Sigmoid colon (tissue), 7 donors: ENCODE data around the gene PRRG4. TPM values are rescaled to one million over a fixed set of nuclear protein-coding genes. Genes with fewer than 3 reads are reported as not detected.

Experiments used
- DNase-seq: peaks from one replicate; pipeline ENCODE4 v3.0.0-alpha.2; 2019
- H3K27ac ChIP-seq, 4 donors: fragments of 200-600 bp; sonication (generic); one replicate each; pipeline ENCODE4 v1.5.1; 2016 to 2019; ENCODE audit warnings: mild to moderate bottlenecking in 1 of 4
- H3K27me3 ChIP-seq, 3 donors: fragments of 200-600 bp; sonication (generic); one replicate each; pipeline ENCODE4 v1.5.1; 2019; ENCODE audit warnings: mild to moderate bottlenecking in 1 of 3
- H3K36me3 ChIP-seq, 4 donors: fragments of 200-600 bp; sonication (generic); one replicate each; pipeline ENCODE4 v1.5.1; 2016 to 2019
- H3K4me1 ChIP-seq, 4 donors: fragments of 200-600 bp; sonication (generic); one replicate each; pipeline ENCODE4 v1.5.1; 2017 to 2019
- H3K4me3 ChIP-seq, 4 donors: fragments of 200-600 bp; sonication (generic); one replicate each; pipeline ENCODE4 v1.5.1; 2017 to 2019; ENCODE audit warnings: mild to moderate bottlenecking in 2 of 4, moderate library complexity in 1 of 4
- H3K9me3 ChIP-seq, 4 donors: fragments of 200-600 bp in 3 of 4; sonication (generic) in 3 of 4; one replicate each; pipeline versions ENCODE4 v1.5.1 to v1.6.1; 2013 to 2019
- CTCF ChIP-seq, 4 experiments: fragments of 450-650 bp in 3 of 4; fragments of 200-600 bp in 1 of 4; IDR thresholded peaks; one replicate each; pipeline ENCODE4 v1.5.1; 2016 to 2019; ENCODE audit warnings: antibody characterized with exemption in 4 of 4, mild to moderate bottlenecking in 3 of 4, moderate library complexity in 2 of 4
- EP300 ChIP-seq, 4 donors: sonication (generic); formaldehyde crosslinking; IDR thresholded peaks; one replicate each; pipeline ENCODE4 v1.6.1; 2017; ENCODE audit warnings: antibody characterized with exemption in 4 of 4
- POLR2A ChIP-seq, 2 donors: fragments of 450-650 bp; IDR thresholded peaks; one replicate each; pipeline ENCODE4 v1.6.1; 2016; ENCODE audit warnings: antibody characterized with exemption in 2 of 2, mild to moderate bottlenecking in 2 of 2, moderate library complexity in 2 of 2
- POLR2AphosphoS5 ChIP-seq, 4 donors: sonication (generic); formaldehyde crosslinking; IDR thresholded peaks; one replicate each; pipeline ENCODE4 v1.6.1; 2017; ENCODE audit warnings: antibody characterized with exemption in 4 of 4
- WGBS, 2 donors: extraction: QIAGEN DNeasy Blood & Tissue Kit; methylation state at CpG; one replicate each; pipeline ENCODE4 v1.1.7; 2013; 5-methylcytosine and 5-hydroxymethylcytosine counted together
- intact Hi-C: fragments of 100-400 bp; cut with DNase I; formaldehyde crosslinking; loops from one replicate; pipeline ENCODE4 v1.15.1; 2023
- polyA plus RNA-seq, 3 donors: library from polyadenylated mRNA; stranded (reverse); fragments of 200-250 nt; gene quantifications; one replicate each; pipeline ENCODE4 v1.2.3, GENCODE V29; 2013
- total RNA-seq, 4 donors: library from RNA; depleted of rRNA; stranded (reverse); fragments of >200 nt; gene quantifications; one replicate each; pipeline ENCODE4 v1.1.0, GENCODE V29; 2016
- donor health status: healthy with polysubstance abuse.
- donor health status: Bipolar disorder and iron deficiency.
- donor health status: healthy.

The PRRG4 gene
- total and polyA plus RNA-seq, 7 donors: 1.6 to 6.2 (median 2.1) TPM

- H3K9me3 ChIP-seq: no peaks in the 10 kb centered on the region
- H3K27me3 ChIP-seq: no peaks in the 10 kb centered on the region
- intact Hi-C loops: no loop called here
- H3K36me3 ChIP-seq: no peaks in the 10 kb centered on the region
- DNase-seq: no peak
- no peak overlapping the region for H3K4me3 ChIP-seq
- no peak for TF ChIP-seq POLR2AphosphoS5 (IDR thresholded peaks at IDR 0.05)
- TF ChIP-seq CTCF (IDR thresholded peaks at IDR 0.05): no peak
- no peak for TF ChIP-seq EP300 (IDR thresholded peaks at IDR 0.05)
- TF ChIP-seq POLR2A (IDR thresholded peaks at IDR 0.05): no peak
- H3K4me1 ChIP-seq: no peaks in the 10 kb centered on the region
- no peak overlapping the region for H3K27ac ChIP-seq
These were observed 44.4 kb downstream of the PRRG4 start for GRCh38 chr11:32874132-32874531.

DNA sequence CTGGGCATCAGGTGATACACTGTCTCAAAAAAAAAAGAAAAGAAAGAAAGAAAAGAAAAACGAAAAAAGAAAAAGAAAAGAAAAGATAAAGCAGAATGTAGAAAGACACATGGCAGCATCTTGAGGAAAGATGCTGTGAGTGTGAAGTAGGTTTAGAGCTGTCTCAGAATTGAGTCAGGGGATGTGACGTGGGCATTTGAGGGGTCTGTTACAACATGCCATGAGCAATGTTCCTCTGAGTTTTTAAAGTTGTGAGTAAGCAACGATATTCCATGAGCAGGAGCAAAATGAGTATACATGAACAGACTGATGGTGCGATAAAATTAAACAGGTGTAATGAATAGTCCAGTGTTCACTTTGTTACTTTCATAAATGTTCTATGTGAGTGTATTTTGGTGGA lies 51.6 kb downstream of the PRRG4 start:
- H3K4me1 ChIP-seq: no peaks in the 10 kb centered on the region
- H3K36me3 ChIP-seq: no peaks in the 10 kb centered on the region
- WGBS, 2 donors: 56 to 78% methylated on average over 4 of the region's 4 CpGs
- intact Hi-C loops: no loop called here
- H3K27me3 ChIP-seq: no peaks in the 10 kb centered on the region
- no peak overlapping the region for H3K27ac ChIP-seq
- no peak overlapping the region for H3K4me3 ChIP-seq
- no peaks in the 10 kb centered on the region for H3K9me3 ChIP-seq
- DNase-seq: no peak
- TF ChIP-seq POLR2AphosphoS5 (IDR thresholded peaks at IDR 0.05): no peak
- no peak for TF ChIP-seq EP300 (IDR thresholded peaks at IDR 0.05)
- TF ChIP-seq CTCF (IDR thresholded peaks at IDR 0.05): no peak
- no peak for TF ChIP-seq POLR2A (IDR thresholded peaks at IDR 0.05)

DNA sequence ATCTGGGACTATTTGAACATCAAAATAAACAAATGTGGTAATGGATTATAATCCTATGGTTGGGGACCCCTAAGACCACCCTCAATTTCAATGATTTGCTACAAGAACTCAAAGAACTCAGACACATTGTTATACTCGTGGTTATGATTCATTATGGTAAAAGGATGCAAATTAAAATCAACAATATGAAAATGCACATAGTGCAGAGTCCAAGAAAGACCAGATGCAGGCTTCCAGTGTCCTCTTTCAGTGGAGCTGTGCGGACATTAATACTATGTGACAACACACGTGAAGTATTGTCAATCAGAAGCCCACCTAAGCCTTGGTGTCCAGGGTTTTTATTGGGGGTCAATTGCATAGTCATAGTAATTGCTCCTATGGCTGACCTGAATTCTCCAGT lies 53.7 kb downstream of the PRRG4 start:
- WGBS, 2 donors: 68 to 88% methylated on average over 3 of the region's 3 CpGs
- TF ChIP-seq CTCF (IDR thresholded peaks at IDR 0.05): no peak
- TF ChIP-seq POLR2A (IDR thresholded peaks at IDR 0.05): no peak
- TF ChIP-seq EP300 (IDR thresholded peaks at IDR 0.05): no peak
- no peak for TF ChIP-seq POLR2AphosphoS5 (IDR thresholded peaks at IDR 0.05)
- intact Hi-C loops: no loop called here
- Histone ChIP-seq H3K9me3 (no peaks in the 10 kb centered on the region), H3K27ac (no peak overlapping the region), H3K27me3 (no peaks in the 10 kb centered on the region), H3K4me1 (no peaks in the 10 kb centered on the region), H3K4me3 (no peak overlapping the region), H3K36me3 (no peaks in the 10 kb centered on the region)
- DNase-seq: no peak

DNA sequence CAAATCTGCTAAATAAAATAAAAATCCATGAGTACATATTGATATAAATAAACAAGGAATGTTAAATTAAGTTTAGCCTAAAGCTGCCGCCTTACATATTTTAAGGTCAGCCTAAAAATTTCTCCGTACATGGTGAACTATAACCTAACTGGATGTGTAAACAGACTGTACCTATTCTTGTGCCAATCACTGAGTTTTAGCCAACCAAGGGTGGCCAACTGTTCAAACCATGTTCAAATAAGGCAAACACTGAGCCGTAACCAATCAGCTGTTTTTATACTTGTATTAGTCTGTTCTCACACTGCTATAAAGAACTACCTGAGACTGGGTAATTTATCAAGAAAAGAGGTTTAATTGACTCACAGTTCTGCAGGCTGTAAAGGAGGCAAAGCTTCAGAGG lies 54.3 kb downstream of the PRRG4 start:
- no peak for DNase-seq
- Histone ChIP-seq H3K27me3 (no peaks in the 10 kb centered on the region), H3K27ac (no peak overlapping the region), H3K36me3 (no peaks in the 10 kb centered on the region), H3K4me1 (no peaks in the 10 kb centered on the region), H3K9me3 (no peaks in the 10 kb centered on the region), H3K4me3 (no peak overlapping the region)
- TF ChIP-seq CTCF (IDR thresholded peaks at IDR 0.05): no peak
- no peak for TF ChIP-seq POLR2AphosphoS5 (IDR thresholded peaks at IDR 0.05)
- TF ChIP-seq EP300 (IDR thresholded peaks at IDR 0.05): no peak
- TF ChIP-seq POLR2A (IDR thresholded peaks at IDR 0.05): no peak
- intact Hi-C loops: no loop called here
- WGBS, 2 donors: 76 to 80% methylated on average over 3 of the region's 3 CpGs

DNA sequence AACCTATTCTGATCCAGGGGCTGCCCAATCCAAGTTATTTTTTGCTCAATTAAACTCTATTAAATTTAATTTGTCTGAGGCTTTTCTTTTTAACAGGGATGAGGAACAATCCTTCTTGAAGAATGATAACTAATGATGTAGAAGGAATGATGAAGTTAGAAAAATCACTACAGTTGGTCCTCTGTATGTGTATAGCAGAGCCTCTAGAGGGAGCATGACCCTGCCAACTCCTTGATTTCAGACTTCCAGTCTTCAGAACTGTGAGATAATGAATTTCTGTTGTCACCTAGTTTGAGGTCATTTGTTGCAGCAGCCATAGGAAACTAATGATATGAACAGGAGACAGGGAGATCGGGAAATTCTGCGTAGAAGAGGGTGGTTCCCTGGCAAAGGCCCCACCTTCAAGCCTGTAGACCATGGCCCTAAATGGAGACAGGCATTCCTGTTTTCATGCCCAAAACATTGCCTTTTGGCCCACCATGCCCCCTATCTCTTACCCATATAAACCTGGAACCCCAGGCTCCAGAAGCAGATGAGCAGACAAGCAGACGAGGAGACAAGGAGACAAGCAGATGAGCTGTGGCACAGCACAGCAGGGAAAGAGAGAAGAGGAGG lies 55.1 kb downstream of the PRRG4 start:
- H3K4me3 ChIP-seq: no peak overlapping the region
- H3K36me3 ChIP-seq: no peaks in the 10 kb centered on the region
- H3K27ac ChIP-seq: no peak overlapping the region
- WGBS, 2 donors: 54 to 87% methylated on average over 3 of the region's 3 CpGs
- no peak for DNase-seq
- TF ChIP-seq CTCF (IDR thresholded peaks at IDR 0.05): no peak
- TF ChIP-seq POLR2A (IDR thresholded peaks at IDR 0.05): no peak
- no peak for TF ChIP-seq POLR2AphosphoS5 (IDR thresholded peaks at IDR 0.05)
- TF ChIP-seq EP300 (IDR thresholded peaks at IDR 0.05): no peak
- H3K9me3 ChIP-seq: no peaks in the 10 kb centered on the region
- intact Hi-C loops: no loop called here
- no peaks in the 10 kb centered on the region for H3K4me1 ChIP-seq
- H3K27me3 ChIP-seq: no peaks in the 10 kb centered on the region
